DND-41 (cell line): ENCODE measurements around the gene NDUFB7.
"Not testable (repeated sequence)": the region's sequence is repeated elsewhere in the genome, so short reads cannot be mapped to it uniquely, and the experiment has no call there.

Experiments used
- EZH2 ChIP-seq: IDR thresholded peaks from 3 replicates; pipeline ENCODE4 v1.6.1; 2012; ENCODE audit warnings: borderline replicate concordance, low read depth, mild to moderate bottlenecking, moderate library complexity, low read length, inconsistent platforms; ENCODE audit not compliant: severe bottlenecking
- TF ChIP-seq, protein P1 (sequence below): IDR thresholded peaks from 2 replicates; pipeline ENCODE4 v1.5.1; 2012; ENCODE audit warnings: borderline replicate concordance, low read length, moderate library complexity, mild to moderate bottlenecking; ENCODE audit not compliant: poor library complexity, severe bottlenecking; ENCODE audit errors: extremely low read depth

GRCh38 chr19:14585187-14585586 lies 13.3 kb upstream of the NDUFB7 start:
- TF ChIP-seq, protein P1, sequence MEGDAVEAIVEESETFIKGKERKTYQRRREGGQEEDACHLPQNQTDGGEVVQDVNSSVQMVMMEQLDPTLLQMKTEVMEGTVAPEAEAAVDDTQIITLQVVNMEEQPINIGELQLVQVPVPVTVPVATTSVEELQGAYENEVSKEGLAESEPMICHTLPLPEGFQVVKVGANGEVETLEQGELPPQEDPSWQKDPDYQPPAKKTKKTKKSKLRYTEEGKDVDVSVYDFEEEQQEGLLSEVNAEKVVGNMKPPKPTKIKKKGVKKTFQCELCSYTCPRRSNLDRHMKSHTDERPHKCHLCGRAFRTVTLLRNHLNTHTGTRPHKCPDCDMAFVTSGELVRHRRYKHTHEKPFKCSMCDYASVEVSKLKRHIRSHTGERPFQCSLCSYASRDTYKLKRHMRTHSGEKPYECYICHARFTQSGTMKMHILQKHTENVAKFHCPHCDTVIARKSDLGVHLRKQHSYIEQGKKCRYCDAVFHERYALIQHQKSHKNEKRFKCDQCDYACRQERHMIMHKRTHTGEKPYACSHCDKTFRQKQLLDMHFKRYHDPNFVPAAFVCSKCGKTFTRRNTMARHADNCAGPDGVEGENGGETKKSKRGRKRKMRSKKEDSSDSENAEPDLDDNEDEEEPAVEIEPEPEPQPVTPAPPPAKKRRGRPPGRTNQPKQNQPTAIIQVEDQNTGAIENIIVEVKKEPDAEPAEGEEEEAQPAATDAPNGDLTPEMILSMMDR, result not testable (repeated sequence)
- not testable (repeated sequence) for TF ChIP-seq EZH2
